Uterus (tissue), 4 donors: Measurements from ENCODE around the gene SASH1. TPM values are rescaled to one million over a fixed set of nuclear protein-coding genes. Genes with fewer than 3 reads are reported as not detected.

Experiments
- DNase-seq, 2 donors: peaks; one replicate each; pipeline ENCODE4 v3.0.0-alpha.2; 2019 to 2020
- H3K27ac ChIP-seq, 2 donors: fragments of 200-600 bp; sonication (generic); 1 replicate in 1 of 2; 2 replicates in 1 of 2; pipeline ENCODE4 v1.5.1; 2016 to 2018
- H3K27me3 ChIP-seq, 2 donors: fragments of 200-600 bp; sonication (generic); one replicate each; pipeline ENCODE4 v1.5.1; 2018 to 2019; ENCODE audit warnings: control low read depth in 1 of 2
- H3K36me3 ChIP-seq, 2 donors: fragments of 200-600 bp; sonication (generic); one replicate each; pipeline ENCODE4 v1.5.1; 2019; ENCODE audit warnings: control low read depth in 1 of 2
- H3K4me1 ChIP-seq, 2 donors: fragments of 200-600 bp; sonication (generic); one replicate each; pipeline ENCODE4 v1.5.1; 2018 to 2019; ENCODE audit warnings: control low read depth in 1 of 2
- H3K4me3 ChIP-seq, 2 donors: fragments of 200-600 bp; sonication (generic); 1 replicate in 1 of 2; 2 replicates in 1 of 2; pipeline ENCODE4 v1.5.1; 2018 to 2019; ENCODE audit warnings: mild to moderate bottlenecking in 1 of 2
- H3K9me3 ChIP-seq, 2 donors: fragments of 200-600 bp; sonication (generic); one replicate each; pipeline ENCODE4 v1.5.1; 2019; ENCODE audit warnings: control low read depth in 1 of 2
- POLR2A ChIP-seq, 2 donors: fragments of 450-650 bp; IDR thresholded peaks; one replicate each; pipeline ENCODE4 v1.6.1; 2016; ENCODE audit warnings: antibody characterized with exemption in 2 of 2, mild to moderate bottlenecking in 1 of 2, moderate library complexity in 1 of 2
- intact Hi-C: fragments of 100-400 bp; cut with DNase I; formaldehyde crosslinking; loops from one replicate; pipeline ENCODE4 v1.15.1; 2023; ENCODE audit warnings: low total_unique reads
- total RNA-seq, 4 donors: library from RNA; depleted of rRNA in 3 of 4; stranded (reverse); fragments of >200 nt in 3 of 4; gene quantifications; one replicate each; pipeline versions ENCODE4 v1.1.0 to v1.2.4, GENCODE V29; 2014 to 2023
- TF ChIP-seq, protein P1 (sequence below), 4 experiments: fragments of 200-600 bp in 2 of 4; fragments of 450-650 bp in 2 of 4; sonication (generic) in 2 of 4; IDR thresholded peaks; one replicate each; pipeline ENCODE4 v1.5.1; 2016 to 2019; ENCODE audit warnings: antibody characterized with exemption in 4 of 4, mild to moderate bottlenecking in 2 of 4, moderate library complexity in 1 of 4
- donor health status: DM: yes; HTN: yes; CAD: no.

The SASH1 gene
- total RNA-seq, 4 donors from 2014 or later: 31.2 to 79.9 (median 54.3) TPM

DNA sequence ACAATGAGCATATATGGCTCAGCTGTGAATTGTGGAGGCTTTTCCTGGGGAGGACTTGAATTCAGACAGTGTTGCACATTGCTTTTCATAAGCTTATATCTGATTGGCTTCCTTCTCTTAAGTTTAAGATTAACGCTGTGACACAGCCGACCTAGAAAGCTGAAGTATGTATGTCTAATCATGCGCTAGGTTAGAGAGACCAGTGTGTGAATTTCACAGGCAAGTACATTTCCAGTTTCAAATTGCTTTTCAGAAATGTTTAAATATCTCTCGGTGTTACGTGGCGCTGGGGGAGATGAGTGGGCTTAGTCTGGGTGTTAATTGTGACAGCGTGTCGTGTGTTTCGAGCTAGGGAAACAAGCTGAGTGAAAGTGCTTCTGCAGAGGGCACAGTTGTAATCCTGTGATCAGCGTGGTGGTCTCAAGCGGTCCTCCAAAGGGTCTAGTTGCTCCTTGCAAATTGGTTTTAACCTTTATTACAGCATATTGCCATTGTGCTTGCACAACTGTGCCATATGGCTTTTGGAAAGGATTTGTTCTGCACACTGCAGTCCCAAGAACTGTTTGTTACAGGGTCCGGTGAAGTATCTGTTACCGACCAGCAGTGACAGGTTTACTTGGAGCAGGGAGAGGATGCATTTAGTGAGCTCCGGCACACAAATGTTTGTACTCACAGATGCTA, 166.6 kb downstream of the SASH1 start:
- Histone ChIP-seq H3K4me3 (peak overlapping the region; percentile 41 to 43), H3K36me3 (no peaks in the 10 kb centered on the region), H3K27me3 (no peaks in the 10 kb centered on the region), H3K27ac (peak overlapping the region; percentile 82 to 95), H3K9me3 (no peaks in the 10 kb centered on the region), H3K4me1 (peaks cover 0 to 7% of the 10 kb centered on the region in 2 donors)
- TF ChIP-seq, protein P1, sequence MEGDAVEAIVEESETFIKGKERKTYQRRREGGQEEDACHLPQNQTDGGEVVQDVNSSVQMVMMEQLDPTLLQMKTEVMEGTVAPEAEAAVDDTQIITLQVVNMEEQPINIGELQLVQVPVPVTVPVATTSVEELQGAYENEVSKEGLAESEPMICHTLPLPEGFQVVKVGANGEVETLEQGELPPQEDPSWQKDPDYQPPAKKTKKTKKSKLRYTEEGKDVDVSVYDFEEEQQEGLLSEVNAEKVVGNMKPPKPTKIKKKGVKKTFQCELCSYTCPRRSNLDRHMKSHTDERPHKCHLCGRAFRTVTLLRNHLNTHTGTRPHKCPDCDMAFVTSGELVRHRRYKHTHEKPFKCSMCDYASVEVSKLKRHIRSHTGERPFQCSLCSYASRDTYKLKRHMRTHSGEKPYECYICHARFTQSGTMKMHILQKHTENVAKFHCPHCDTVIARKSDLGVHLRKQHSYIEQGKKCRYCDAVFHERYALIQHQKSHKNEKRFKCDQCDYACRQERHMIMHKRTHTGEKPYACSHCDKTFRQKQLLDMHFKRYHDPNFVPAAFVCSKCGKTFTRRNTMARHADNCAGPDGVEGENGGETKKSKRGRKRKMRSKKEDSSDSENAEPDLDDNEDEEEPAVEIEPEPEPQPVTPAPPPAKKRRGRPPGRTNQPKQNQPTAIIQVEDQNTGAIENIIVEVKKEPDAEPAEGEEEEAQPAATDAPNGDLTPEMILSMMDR (IDR thresholded peaks at IDR 0.05): no peak
- no peak for TF ChIP-seq POLR2A (IDR thresholded peaks at IDR 0.05)
- DNase-seq: no peak
- intact Hi-C loops: no loop called here

DNA sequence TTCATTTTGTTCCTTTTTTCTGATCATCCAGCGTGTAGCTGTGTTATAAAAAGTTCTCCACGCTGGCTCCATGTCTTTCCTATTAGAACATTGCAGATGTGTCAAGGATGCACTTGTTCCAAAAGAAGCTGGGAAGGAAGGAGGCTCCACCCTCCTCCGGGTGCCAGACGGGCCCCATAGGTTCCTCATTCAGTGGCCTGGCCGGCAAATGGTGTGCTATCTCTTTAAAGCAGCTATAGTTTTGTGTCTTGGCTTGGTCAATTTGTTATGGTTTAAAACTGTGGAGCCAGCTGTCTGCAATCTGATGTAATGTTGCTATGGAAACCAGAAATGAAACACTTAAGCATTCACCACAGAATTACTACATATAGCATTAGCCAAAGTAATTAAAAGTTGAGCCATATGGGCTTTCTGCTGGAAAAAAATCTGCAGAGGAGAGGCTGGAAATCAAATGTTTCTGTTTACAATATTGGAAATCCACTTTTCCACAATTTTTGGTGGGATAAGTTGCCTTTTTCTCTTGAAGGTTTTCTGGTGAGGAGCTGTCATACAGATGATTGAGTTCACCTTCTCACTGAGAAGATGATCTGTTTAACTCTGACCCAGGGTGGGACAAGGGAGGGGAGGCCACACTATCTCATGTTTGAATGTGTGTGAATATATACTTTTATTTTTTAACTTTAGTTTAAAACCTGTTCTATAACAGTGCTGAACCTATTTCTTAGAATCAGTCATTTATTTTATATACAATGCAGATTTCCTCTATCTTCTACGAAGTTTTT, 167.4 kb downstream of the SASH1 start:
- Histone ChIP-seq H3K27ac (peak overlapping the region; percentile 82 to 95), H3K36me3 (no peaks in the 10 kb centered on the region), H3K9me3 (no peaks in the 10 kb centered on the region), H3K4me3 (peak overlapping the region; percentile 41 to 43), H3K4me1 (peaks cover 0 to 7% of the 10 kb centered on the region in 2 donors), H3K27me3 (no peaks in the 10 kb centered on the region)
- TF ChIP-seq, protein P1 (IDR thresholded peaks at IDR 0.05): no peak
- no peak for TF ChIP-seq POLR2A (IDR thresholded peaks at IDR 0.05)
- peak; percentile 48 to 56 for DNase-seq
- intact Hi-C loops: no loop called here

DNA sequence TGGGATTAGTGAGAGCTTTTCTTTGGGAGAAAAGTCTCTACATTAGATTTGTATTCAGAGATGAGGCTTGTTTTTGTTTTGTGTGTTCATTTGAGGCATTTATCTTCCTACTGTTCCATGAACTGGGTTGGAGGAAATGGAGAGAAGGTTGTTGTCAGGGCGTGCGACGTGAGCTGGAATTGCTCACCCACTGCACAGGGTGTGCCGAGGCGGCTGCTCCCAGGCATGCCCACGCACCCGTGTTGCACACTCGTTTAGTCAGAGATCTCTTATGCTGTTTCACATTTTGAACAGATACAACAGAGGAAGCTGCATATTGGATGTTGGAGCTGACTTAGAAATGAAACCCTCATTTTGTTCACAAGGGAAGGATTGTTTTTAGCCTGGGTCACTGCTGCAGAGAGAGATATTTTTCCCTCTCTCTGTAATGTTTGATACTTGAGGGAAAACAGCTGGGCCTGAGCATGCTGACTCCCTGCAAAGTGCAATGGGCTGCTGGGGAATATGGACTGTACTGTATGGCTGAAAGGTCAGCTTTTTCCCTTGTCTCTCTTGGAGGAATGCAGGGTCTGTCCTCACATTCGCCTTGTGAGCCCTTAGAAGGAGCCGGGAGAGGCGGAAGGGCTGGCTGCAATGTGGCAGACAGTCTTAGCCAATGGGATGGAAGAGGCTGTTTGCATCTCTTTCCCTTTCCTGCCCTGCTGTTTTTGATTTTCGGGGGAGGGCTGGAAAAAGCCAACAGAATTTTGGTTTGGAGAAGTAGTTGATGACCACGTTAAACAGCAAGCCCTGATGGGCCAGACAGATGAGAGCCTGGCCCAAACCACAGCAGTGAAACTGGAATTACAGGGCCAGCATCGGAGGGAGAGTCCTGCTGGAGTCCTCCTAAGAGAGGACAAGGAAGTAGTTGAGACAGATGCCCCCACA, 170.8 kb downstream of the SASH1 start:
- no peak overlapping the region for H3K4me3 ChIP-seq
- no peaks in the 10 kb centered on the region for H3K27me3 ChIP-seq
- peaks cover 0 to 7% of the 10 kb centered on the region in 2 donors for H3K4me1 ChIP-seq
- peak; percentile 48 to 58 for DNase-seq
- H3K27ac ChIP-seq: peak overlapping the region; percentile 83 to 95
- H3K9me3 ChIP-seq: no peaks in the 10 kb centered on the region
- no peaks in the 10 kb centered on the region for H3K36me3 ChIP-seq
- TF ChIP-seq, protein P1 (IDR thresholded peaks at IDR 0.05): no peak
- no peak for TF ChIP-seq POLR2A (IDR thresholded peaks at IDR 0.05)
- intact Hi-C loops: no loop called here

DNA sequence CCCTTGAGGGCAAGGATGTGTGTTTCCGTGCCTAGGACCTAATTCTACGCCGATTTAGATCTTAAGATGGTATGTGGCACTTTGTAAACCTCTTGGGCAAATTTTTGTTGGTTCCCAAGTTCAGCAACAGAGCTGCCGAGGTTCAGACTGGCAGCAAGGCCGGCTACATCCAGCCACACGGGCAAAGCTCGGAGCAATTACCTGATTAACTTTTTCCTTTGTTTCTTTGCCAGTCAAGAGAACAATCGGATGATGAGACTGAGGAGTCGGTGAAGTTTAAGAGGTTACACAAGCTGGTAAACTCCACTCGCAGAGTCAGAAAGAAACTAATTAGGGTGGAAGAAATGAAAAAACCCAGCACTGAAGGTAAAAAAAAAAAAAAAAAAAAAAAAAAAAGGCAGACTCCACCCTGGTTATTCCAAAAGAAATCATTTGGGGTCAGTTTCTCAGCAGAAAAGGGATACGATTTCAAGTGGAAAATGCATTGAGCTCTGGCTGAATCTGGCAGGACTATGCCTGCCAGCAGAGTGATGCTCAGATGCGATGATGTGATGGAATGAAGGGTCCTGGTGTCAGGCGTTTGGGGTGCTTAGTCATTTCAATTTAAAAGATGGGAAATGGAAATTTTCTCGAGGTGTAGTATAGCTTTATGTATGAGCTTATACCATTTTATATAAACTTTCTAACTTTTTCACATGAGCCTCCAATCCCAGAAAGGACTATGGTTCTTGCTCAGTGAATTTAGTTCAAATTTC, 171.6 kb downstream of the SASH1 start:
- H3K4me3 ChIP-seq: no peak overlapping the region
- no peak for DNase-seq

More for the DNA sequence above, 171.6 kb downstream of the SASH1 start:
- intact Hi-C loops: no loop called here
- no peaks in the 10 kb centered on the region for H3K27me3 ChIP-seq
- peaks cover 0 to 7% of the 10 kb centered on the region in 2 donors for H3K4me1 ChIP-seq
- H3K9me3 ChIP-seq: no peaks in the 10 kb centered on the region
- H3K27ac ChIP-seq: peak overlapping the region; percentile 83 to 95
- H3K36me3 ChIP-seq: no peaks in the 10 kb centered on the region
- TF ChIP-seq, protein P1 (IDR thresholded peaks at IDR 0.05): no peak
- TF ChIP-seq POLR2A (IDR thresholded peaks at IDR 0.05): no peak
